ENCODE results near the gene MCF2L. TPM values are rescaled to one million over a fixed set of nuclear protein-coding genes. Genes with fewer than 3 reads are reported as not detected.

MCF2L gene
- total RNA-seq, 1 experiment from 2014 or later: 22.1 TPM

DNA sequence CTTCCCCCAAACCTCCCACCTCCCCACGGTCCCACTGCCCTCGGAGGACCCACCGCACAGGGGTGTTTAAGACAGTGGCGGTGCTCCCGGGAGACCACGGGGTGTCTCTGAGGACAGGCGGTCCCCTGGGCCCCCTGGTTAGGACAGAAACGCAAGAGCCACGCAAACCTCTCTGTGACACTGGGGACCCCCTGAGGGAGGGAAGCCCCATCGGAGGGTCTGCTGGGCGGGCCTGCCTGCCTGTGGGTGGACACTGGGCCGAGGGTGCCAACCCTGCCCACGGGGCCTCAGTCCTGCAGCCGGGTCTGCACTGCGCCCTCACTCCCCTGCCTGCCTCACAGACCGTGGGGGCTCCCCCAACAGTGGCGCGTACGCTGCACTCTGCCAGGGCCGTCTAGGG, 17.5 kb downstream of the MCF2L start:
- no peak for DNase-seq
- Mint-ChIP-seq H3K27me3 (ENCODE audit: insufficient read depth, unreplicated experiment) (no peaks in the 10 kb centered on the region), H3K27ac (ENCODE audit: unreplicated experiment) (no peak overlapping the region), H3K36me3 (ENCODE audit: insufficient read depth, unreplicated experiment) (no peaks in the 10 kb centered on the region), H3K9me3 (ENCODE audit: unreplicated experiment) (no peaks in the 10 kb centered on the region), H3K4me1 (ENCODE audit: low read depth, unreplicated experiment) (peaks cover 20% of the 10 kb centered on the region), H3K4me3 (ENCODE audit: unreplicated experiment) (no peak overlapping the region)
- Histone ChIP-seq H3K36me3 (ENCODE audit: control insufficient read depth, insufficient read depth, low read length) (no peaks in the 10 kb centered on the region), H3K27me3 (replicated peaks; ENCODE audit: control insufficient read depth, insufficient read depth, low read length) (no peaks in the 10 kb centered on the region), H3K4me1 (peaks cover 27% of the 10 kb centered on the region), H3K9me3 (0 out of 2 replicates have a peak, but pooled peaks cover 3% of the 10 kb centered on the region), H3K4me3 (ENCODE audit: low read depth, low read length) (no peak overlapping the region)
- intact Hi-C loops (cut with micrococcal nuclease; ENCODE audit: unreplicated experiment): no loop called here
- TF ChIP-seq, protein P1, sequence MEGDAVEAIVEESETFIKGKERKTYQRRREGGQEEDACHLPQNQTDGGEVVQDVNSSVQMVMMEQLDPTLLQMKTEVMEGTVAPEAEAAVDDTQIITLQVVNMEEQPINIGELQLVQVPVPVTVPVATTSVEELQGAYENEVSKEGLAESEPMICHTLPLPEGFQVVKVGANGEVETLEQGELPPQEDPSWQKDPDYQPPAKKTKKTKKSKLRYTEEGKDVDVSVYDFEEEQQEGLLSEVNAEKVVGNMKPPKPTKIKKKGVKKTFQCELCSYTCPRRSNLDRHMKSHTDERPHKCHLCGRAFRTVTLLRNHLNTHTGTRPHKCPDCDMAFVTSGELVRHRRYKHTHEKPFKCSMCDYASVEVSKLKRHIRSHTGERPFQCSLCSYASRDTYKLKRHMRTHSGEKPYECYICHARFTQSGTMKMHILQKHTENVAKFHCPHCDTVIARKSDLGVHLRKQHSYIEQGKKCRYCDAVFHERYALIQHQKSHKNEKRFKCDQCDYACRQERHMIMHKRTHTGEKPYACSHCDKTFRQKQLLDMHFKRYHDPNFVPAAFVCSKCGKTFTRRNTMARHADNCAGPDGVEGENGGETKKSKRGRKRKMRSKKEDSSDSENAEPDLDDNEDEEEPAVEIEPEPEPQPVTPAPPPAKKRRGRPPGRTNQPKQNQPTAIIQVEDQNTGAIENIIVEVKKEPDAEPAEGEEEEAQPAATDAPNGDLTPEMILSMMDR (IDR thresholded peaks at IDR 0.05; ENCODE audit: insufficient read depth in 1 of 2, low read depth in 1 of 2, low read length in 1 of 2, severe bottlenecking in 1 of 2, unreplicated experiment in 1 of 2): no peak
- no TSS peak for BruUV-seq (replicated peaks)
- ChIA-PET POLR2A (no interaction called here), CTCF (no interaction called here)

DNA sequence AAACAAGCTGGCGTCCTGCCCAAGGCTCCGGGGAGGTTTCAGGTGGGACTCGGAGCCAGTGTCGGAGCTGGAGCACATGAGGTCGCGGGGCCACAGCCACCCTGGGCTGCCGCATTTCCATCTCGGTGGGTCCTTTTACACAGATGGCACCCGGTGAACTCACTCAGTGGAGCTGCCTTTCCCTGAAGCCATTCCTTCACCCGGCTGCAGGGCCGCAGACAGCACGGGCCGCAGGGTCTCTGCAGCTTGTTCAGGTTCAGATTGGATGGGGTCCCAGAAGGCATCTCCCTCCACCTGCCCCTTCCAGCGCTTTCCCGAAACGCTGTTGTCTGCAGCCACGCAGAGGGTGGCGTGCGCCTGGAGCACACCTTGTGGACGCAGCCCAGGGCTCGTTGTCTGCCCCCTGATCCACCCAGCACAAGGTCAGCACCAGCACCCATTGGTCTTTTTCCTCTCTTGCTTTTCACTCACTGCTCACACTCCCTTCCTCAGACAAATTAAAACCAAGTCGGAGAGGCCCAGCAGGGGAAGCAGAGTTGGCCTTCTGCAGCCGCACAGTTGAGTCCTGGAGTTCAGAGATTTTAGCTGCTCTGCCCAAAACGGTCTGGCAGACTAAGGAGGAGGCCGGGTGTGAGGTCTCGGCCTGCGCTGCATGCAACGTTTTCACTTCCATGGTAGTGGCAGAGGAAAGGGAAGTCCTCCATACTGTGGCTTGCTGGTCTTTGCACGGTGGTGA, 18.1 kb downstream of the MCF2L start:
- no peaks in the 10 kb centered on the region for H3K36me3 Mint-ChIP-seq (ENCODE audit: insufficient read depth, unreplicated experiment)
- H3K4me3 Mint-ChIP-seq (ENCODE audit: unreplicated experiment): no peak overlapping the region
- ChIA-PET POLR2A (no interaction called here), CTCF (no interaction called here)
- 0 out of 2 replicates have a peak, but pooled peaks cover 3% of the 10 kb centered on the region for H3K9me3 ChIP-seq
- H3K27ac Mint-ChIP-seq (ENCODE audit: unreplicated experiment): no peak overlapping the region
- peaks cover 20% of the 10 kb centered on the region for H3K4me1 Mint-ChIP-seq (ENCODE audit: low read depth, unreplicated experiment)
- no peaks in the 10 kb centered on the region for H3K36me3 ChIP-seq (ENCODE audit: control insufficient read depth, insufficient read depth, low read length)
- intact Hi-C loops (cut with micrococcal nuclease; ENCODE audit: unreplicated experiment): no loop called here
- TF ChIP-seq, protein P1 (IDR thresholded peaks at IDR 0.05; ENCODE audit: insufficient read depth in 1 of 2, low read depth in 1 of 2, low read length in 1 of 2, severe bottlenecking in 1 of 2, unreplicated experiment in 1 of 2): no peak
- no peaks in the 10 kb centered on the region for H3K9me3 Mint-ChIP-seq (ENCODE audit: unreplicated experiment)
- BruUV-seq (replicated peaks): no TSS peak
- H3K4me3 ChIP-seq (ENCODE audit: low read depth, low read length): no peak overlapping the region
- no peak for DNase-seq
- no peaks in the 10 kb centered on the region for H3K27me3 Mint-ChIP-seq (ENCODE audit: insufficient read depth, unreplicated experiment)
- H3K27me3 ChIP-seq (replicated peaks; ENCODE audit: control insufficient read depth, insufficient read depth, low read length): no peaks in the 10 kb centered on the region
- peaks cover 27% of the 10 kb centered on the region for H3K4me1 ChIP-seq

DNA sequence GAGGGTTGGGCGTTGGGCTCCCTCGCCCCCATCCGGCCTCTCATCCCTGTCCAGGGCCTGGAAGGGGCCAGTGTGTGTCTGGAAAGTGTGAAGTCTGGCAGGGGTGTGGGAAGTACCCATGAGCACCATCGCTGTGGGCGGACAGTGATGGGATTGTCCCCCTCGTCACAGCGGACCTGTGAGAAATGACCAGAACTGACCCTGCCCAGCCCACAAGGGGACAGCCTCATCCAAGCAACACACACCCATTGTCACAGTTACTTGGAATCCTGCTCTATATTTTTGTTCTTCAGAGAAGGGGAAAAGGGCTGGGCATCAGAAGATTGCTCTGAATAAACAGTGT, 18.6 kb downstream of the MCF2L start:
- no peak overlapping the region for H3K4me3 ChIP-seq (ENCODE audit: low read depth, low read length)
- no peaks in the 10 kb centered on the region for H3K27me3 Mint-ChIP-seq (ENCODE audit: insufficient read depth, unreplicated experiment)
- H3K9me3 Mint-ChIP-seq (ENCODE audit: unreplicated experiment): no peaks in the 10 kb centered on the region
- H3K27ac Mint-ChIP-seq (ENCODE audit: unreplicated experiment): no peak overlapping the region
- intact Hi-C loops (cut with micrococcal nuclease; ENCODE audit: unreplicated experiment): no loop called here
- CTCF ChIA-PET: no interaction called here
- TF ChIP-seq, protein P1 (IDR thresholded peaks at IDR 0.05; ENCODE audit: insufficient read depth in 1 of 2, low read depth in 1 of 2, low read length in 1 of 2, severe bottlenecking in 1 of 2, unreplicated experiment in 1 of 2): no peak
- H3K36me3 ChIP-seq (ENCODE audit: control insufficient read depth, insufficient read depth, low read length): no peaks in the 10 kb centered on the region
- BruUV-seq (replicated peaks): no TSS peak
- H3K9me3 ChIP-seq: 0 out of 2 replicates have a peak, but pooled peaks cover 3% of the 10 kb centered on the region
- no peak for DNase-seq
- peaks cover 27% of the 10 kb centered on the region for H3K4me1 ChIP-seq
- POLR2A ChIA-PET: no interaction called here
- H3K36me3 Mint-ChIP-seq (ENCODE audit: insufficient read depth, unreplicated experiment): no peaks in the 10 kb centered on the region
- H3K27me3 ChIP-seq (replicated peaks; ENCODE audit: control insufficient read depth, insufficient read depth, low read length): no peaks in the 10 kb centered on the region
- H3K4me3 Mint-ChIP-seq (ENCODE audit: unreplicated experiment): no peak overlapping the region
- H3K4me1 Mint-ChIP-seq (ENCODE audit: low read depth, unreplicated experiment): peaks cover 20% of the 10 kb centered on the region

Measured in Caco-2 (cell line).